GM21786 (cell line): Measurements from ENCODE around the gene RUNX1.
"Not testable (repeated sequence)": the region's sequence is repeated elsewhere in the genome, so short reads cannot be mapped to it uniquely, and the experiment has no call there.

Source experiments
- ATAC-seq: cut with Tn5 transposase; IDR thresholded peaks from one replicate; pipeline ENCODE4 v1.9.1; 2021; ENCODE audit not compliant: unreplicated experiment

The RUNX1 gene

GRCh38 chr21:34817821-34818661 lies 231.1 kb downstream of the RUNX1 start:
- ATAC-seq = no peak

- ATAC-seq = no peak
These were observed 233.0 kb downstream of the RUNX1 start for GRCh38 chr21:34815831-34816705.

- no peak for ATAC-seq
These were observed 234.6 kb downstream of the RUNX1 start for GRCh38 chr21:34814529-34814951.

- no peak for ATAC-seq
These were observed 235.7 kb downstream of the RUNX1 start for GRCh38 chr21:34813266-34813894.

- no peak for ATAC-seq
These were observed 236.4 kb downstream of the RUNX1 start for GRCh38 chr21:34812504-34813265.

GRCh38 chr21:34811368-34811767 lies 237.7 kb downstream of the RUNX1 start:
- ATAC-seq = no peak

- ATAC-seq = no peak
These were observed 238.3 kb downstream of the RUNX1 start for GRCh38 chr21:34810786-34811185.

GRCh38 chr21:34809822-34810221 lies 239.3 kb downstream of the RUNX1 start:
- no peak for ATAC-seq

- ATAC-seq = no peak
These were observed 240.4 kb downstream of the RUNX1 start for GRCh38 chr21:34808569-34809204.

GRCh38 chr21:34807881-34808568 lies 241.1 kb downstream of the RUNX1 start:
- peak; percentile 33 for ATAC-seq

- ATAC-seq = peak; percentile 70
These were observed 241.8 kb downstream of the RUNX1 start for GRCh38 chr21:34807146-34807880.

- ATAC-seq = no peak
These were observed 242.7 kb downstream of the RUNX1 start for GRCh38 chr21:34806423-34806822.

- no peak for ATAC-seq
These were observed 243.9 kb downstream of the RUNX1 start for GRCh38 chr21:34805157-34805556.

GRCh38 chr21:34804584-34804983 lies 244.5 kb downstream of the RUNX1 start:
- ATAC-seq = not testable (repeated sequence)

GRCh38 chr21:34803782-34804370 lies 245.2 kb downstream of the RUNX1 start:
- ATAC-seq = no peak

GRCh38 chr21:34802180-34802899 lies 246.8 kb downstream of the RUNX1 start:
- no peak for ATAC-seq

GRCh38 chr21:34801519-34802132 lies 247.5 kb downstream of the RUNX1 start:
- no peak for ATAC-seq
